Measurements from ENCODE around the gene PCK1. TPM values are rescaled to one million over a fixed set of nuclear protein-coding genes. Genes with fewer than 3 reads are reported as not detected.
A peak's percentile ranks its signal among the peaks of the same experiment; 100 is the strongest.

Gene PCK1
- total and polyA plus RNA-seq, 4 donors: 8.9 to 532 (median 314) TPM

DNA sequence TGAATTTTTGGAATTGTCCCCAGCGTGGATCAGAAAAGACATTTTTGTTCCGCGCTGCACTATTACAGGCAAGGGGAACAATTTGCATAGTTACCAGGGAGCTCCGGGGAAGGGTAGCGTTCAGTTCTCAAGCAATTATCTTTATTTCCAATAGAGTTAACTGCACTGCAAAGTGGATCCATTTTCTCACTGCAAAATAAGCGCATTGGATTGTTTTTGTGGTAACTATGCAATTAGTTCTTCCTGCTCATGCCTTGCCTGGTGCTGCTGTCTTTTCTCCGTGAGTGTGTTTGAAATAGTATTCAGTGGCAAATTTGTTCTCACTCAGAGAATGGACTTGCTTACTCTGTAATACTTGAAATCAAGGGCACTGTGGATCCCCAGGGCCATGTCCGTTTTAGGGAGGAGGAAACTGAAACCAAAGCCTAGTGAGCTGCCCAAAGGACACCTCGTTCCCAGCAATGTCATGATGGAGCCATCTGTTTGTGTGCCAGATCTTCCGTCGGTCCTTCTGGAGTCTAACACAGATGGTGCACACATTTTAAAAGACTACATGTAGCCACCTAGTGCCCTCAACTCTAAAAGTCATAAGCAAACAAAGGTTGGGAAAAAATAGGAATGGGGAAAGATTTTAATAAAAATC, 7.4 kb upstream of the PCK1 start:
- H3K27me3 ChIP-seq (ENCODE audit: control insufficient read depth in 4 of 4, insufficient read depth in 4 of 4, low read length in 3 of 4): no peaks in the 10 kb centered on the region
- peaks cover 4 to 66% (median 35%) of the 10 kb centered on the region in 4 donors for H3K4me1 ChIP-seq (ENCODE audit: control insufficient read depth in 4 of 4, insufficient read depth in 4 of 4, low read length in 3 of 4)
- peak overlapping the region in 1 of 2 donors; percentile 74 for H3K9ac ChIP-seq (ENCODE audit: low read depth in 1 of 2, low read length in 2 of 2)
- no peak overlapping the region for H3K4me3 ChIP-seq (ENCODE audit: low read depth in 1 of 3, low read length in 3 of 3)
- 70% methylated on average over 11 of the region's 11 CpGs for WGBS
- peak overlapping the region; percentile 88 to 89 for H3K27ac ChIP-seq (ENCODE audit: low read depth in 1 of 2, low read length in 2 of 2)
- no peaks in the 10 kb centered on the region for H3K9me3 ChIP-seq (ENCODE audit: control insufficient read depth in 4 of 4, low read length in 3 of 4)
- no peaks in the 10 kb centered on the region for H3K36me3 ChIP-seq (ENCODE audit: control insufficient read depth in 4 of 4, insufficient read depth in 3 of 4, low read depth in 1 of 4, low read length in 3 of 4)
- DNase-seq (ENCODE audit: low spot score): no peak
- no peak for TF ChIP-seq FOXA2 (IDR thresholded peaks at IDR 0.05)
- no peak for TF ChIP-seq ATF3 (IDR thresholded peaks at IDR 0.05)
- TF ChIP-seq, protein P1, sequence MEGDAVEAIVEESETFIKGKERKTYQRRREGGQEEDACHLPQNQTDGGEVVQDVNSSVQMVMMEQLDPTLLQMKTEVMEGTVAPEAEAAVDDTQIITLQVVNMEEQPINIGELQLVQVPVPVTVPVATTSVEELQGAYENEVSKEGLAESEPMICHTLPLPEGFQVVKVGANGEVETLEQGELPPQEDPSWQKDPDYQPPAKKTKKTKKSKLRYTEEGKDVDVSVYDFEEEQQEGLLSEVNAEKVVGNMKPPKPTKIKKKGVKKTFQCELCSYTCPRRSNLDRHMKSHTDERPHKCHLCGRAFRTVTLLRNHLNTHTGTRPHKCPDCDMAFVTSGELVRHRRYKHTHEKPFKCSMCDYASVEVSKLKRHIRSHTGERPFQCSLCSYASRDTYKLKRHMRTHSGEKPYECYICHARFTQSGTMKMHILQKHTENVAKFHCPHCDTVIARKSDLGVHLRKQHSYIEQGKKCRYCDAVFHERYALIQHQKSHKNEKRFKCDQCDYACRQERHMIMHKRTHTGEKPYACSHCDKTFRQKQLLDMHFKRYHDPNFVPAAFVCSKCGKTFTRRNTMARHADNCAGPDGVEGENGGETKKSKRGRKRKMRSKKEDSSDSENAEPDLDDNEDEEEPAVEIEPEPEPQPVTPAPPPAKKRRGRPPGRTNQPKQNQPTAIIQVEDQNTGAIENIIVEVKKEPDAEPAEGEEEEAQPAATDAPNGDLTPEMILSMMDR (IDR thresholded peaks at IDR 0.05; ENCODE audit: low read depth, low read length, missing input control): no peak
- peak in 1 of 2 donors; percentile 35 for TF ChIP-seq RAD21 (IDR thresholded peaks at IDR 0.05)
- TF ChIP-seq JUND (IDR thresholded peaks at IDR 0.05): no peak
- peak; percentile 32 to 37 for TF ChIP-seq HNF4A (conservative IDR thresholded peaks at IDR 0.05)
- TF ChIP-seq FOXA1 (IDR thresholded peaks at IDR 0.05): no peak
- TF ChIP-seq, protein P2, sequence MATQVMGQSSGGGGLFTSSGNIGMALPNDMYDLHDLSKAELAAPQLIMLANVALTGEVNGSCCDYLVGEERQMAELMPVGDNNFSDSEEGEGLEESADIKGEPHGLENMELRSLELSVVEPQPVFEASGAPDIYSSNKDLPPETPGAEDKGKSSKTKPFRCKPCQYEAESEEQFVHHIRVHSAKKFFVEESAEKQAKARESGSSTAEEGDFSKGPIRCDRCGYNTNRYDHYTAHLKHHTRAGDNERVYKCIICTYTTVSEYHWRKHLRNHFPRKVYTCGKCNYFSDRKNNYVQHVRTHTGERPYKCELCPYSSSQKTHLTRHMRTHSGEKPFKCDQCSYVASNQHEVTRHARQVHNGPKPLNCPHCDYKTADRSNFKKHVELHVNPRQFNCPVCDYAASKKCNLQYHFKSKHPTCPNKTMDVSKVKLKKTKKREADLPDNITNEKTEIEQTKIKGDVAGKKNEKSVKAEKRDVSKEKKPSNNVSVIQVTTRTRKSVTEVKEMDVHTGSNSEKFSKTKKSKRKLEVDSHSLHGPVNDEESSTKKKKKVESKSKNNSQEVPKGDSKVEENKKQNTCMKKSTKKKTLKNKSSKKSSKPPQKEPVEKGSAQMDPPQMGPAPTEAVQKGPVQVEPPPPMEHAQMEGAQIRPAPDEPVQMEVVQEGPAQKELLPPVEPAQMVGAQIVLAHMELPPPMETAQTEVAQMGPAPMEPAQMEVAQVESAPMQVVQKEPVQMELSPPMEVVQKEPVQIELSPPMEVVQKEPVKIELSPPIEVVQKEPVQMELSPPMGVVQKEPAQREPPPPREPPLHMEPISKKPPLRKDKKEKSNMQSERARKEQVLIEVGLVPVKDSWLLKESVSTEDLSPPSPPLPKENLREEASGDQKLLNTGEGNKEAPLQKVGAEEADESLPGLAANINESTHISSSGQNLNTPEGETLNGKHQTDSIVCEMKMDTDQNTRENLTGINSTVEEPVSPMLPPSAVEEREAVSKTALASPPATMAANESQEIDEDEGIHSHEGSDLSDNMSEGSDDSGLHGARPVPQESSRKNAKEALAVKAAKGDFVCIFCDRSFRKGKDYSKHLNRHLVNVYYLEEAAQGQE (IDR thresholded peaks at IDR 0.05): no peak
- TF ChIP-seq TAF1 (conservative IDR thresholded peaks at IDR 0.05): no peak
- TF ChIP-seq HNF4G (IDR thresholded peaks at IDR 0.05): no peak
- no peak for TF ChIP-seq NR2F2 (IDR thresholded peaks at IDR 0.05)
- TF ChIP-seq, protein P3, sequence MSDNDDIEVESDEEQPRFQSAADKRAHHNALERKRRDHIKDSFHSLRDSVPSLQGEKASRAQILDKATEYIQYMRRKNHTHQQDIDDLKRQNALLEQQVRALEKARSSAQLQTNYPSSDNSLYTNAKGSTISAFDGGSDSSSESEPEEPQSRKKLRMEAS (IDR thresholded peaks at IDR 0.05): no peak
- TF ChIP-seq GABPA (IDR thresholded peaks at IDR 0.05 in 1 of 2, conservative IDR thresholded peaks at IDR 0.05 in 1 of 2): no peak
- TF ChIP-seq, protein P4, sequence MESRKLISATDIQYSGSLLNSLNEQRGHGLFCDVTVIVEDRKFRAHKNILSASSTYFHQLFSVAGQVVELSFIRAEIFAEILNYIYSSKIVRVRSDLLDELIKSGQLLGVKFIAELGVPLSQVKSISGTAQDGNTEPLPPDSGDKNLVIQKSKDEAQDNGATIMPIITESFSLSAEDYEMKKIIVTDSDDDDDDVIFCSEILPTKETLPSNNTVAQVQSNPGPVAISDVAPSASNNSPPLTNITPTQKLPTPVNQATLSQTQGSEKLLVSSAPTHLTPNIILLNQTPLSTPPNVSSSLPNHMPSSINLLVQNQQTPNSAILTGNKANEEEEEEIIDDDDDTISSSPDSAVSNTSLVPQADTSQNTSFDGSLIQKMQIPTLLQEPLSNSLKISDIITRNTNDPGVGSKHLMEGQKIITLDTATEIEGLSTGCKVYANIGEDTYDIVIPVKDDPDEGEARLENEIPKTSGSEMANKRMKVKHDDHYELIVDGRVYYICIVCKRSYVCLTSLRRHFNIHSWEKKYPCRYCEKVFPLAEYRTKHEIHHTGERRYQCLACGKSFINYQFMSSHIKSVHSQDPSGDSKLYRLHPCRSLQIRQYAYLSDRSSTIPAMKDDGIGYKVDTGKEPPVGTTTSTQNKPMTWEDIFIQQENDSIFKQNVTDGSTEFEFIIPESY (IDR thresholded peaks at IDR 0.05): no peak
- TF ChIP-seq EGR1 (IDR thresholded peaks at IDR 0.05; ENCODE audit: low read depth in 2 of 2): no peak
- TF ChIP-seq YY1 (IDR thresholded peaks at IDR 0.05): peak; percentile 78
- TF ChIP-seq RXRA (IDR thresholded peaks at IDR 0.05): peak; percentile 37 to 38
- peak; percentile 68 for TF ChIP-seq SP1 (IDR thresholded peaks at IDR 0.05)
